ENCODE measurements around the gene BHMT.

Gene BHMT

GRCh38 chr5:79108792-79109191 lies 2.8 kb upstream of the BHMT start:
- POLR2A ChIA-PET = no interaction called here
- CTCF ChIA-PET = no interaction called here
- no peak overlapping the region for H3K4me3 ChIP-seq (ENCODE audit: low read depth, low read length)
- DNase-seq (ENCODE audit: low read depth, low spot score) = no peak
- TF ChIP-seq, protein P1, sequence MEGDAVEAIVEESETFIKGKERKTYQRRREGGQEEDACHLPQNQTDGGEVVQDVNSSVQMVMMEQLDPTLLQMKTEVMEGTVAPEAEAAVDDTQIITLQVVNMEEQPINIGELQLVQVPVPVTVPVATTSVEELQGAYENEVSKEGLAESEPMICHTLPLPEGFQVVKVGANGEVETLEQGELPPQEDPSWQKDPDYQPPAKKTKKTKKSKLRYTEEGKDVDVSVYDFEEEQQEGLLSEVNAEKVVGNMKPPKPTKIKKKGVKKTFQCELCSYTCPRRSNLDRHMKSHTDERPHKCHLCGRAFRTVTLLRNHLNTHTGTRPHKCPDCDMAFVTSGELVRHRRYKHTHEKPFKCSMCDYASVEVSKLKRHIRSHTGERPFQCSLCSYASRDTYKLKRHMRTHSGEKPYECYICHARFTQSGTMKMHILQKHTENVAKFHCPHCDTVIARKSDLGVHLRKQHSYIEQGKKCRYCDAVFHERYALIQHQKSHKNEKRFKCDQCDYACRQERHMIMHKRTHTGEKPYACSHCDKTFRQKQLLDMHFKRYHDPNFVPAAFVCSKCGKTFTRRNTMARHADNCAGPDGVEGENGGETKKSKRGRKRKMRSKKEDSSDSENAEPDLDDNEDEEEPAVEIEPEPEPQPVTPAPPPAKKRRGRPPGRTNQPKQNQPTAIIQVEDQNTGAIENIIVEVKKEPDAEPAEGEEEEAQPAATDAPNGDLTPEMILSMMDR (IDR thresholded peaks at IDR 0.05; ENCODE audit: insufficient read depth, low read length, missing control alignments) = no peak

DNA sequence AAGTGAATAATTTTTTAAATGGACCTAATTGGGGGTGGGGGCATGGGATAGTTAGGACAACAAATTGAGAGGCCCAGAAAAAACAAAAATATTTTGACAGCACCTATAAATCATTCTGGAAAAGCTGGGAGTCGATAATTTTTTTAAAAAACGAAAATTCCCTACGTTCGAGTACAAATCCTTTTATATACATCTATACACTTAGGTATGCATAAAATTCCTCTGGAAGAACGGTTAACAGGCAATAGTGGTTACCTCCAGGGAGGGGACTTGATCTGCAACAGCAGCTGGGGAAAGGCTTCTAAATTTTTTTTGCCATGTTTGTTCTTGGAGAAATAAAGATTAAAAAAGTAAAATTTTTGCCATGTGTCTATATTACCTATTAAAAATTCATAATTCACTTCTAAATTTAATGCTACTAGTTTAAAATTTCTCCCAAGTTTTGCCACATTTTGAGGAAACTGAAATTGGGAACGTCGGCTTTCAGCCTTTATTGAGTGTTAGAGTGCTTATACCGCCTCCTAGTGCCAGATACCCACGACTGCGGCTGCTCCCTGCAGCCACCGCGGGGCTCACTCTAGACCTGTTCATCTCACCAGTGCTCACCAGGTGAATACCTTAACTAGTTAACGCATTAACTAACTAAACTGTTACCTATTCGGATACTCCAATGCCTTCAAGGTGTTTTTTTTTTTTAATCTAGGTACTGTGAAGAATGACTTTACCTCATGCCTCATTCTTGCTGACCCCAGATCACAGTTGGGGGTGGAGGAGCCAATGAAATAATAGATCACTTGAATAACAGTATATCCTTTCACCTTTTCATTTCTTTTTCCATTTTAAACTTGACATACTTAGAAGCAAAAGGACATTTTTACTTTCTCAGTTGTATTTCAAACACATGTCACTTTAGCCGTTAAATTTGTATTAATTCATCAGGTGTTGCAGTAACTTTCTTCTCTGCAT lies 1.8 kb upstream of the BHMT start:
- ChIA-PET POLR2A (no interaction called here), CTCF (no interaction called here)
- H3K4me3 ChIP-seq (ENCODE audit: low read depth, low read length) = no peak overlapping the region
- no peak for DNase-seq (ENCODE audit: low read depth, low spot score)
- TF ChIP-seq, protein P1 (IDR thresholded peaks at IDR 0.05; ENCODE audit: insufficient read depth, low read length, missing control alignments) = no peak

- no peak for DNase-seq (ENCODE audit: low read depth, low spot score)
- POLR2A ChIA-PET = no interaction called here
- TF ChIP-seq, protein P1 (IDR thresholded peaks at IDR 0.05; ENCODE audit: insufficient read depth, low read length, missing control alignments) = no peak
- CTCF ChIA-PET = interaction anchor here (3.5 kb wide), 1 partner anchor 87 kb away, joined by 13 read pairs; no protein-coding TSS in a partner anchor
- H3K4me3 ChIP-seq (ENCODE audit: low read depth, low read length) = no peak overlapping the region
Observed at GRCh38 chr5:79111960-79112702, 522 bp downstream of the BHMT start.

DNA sequence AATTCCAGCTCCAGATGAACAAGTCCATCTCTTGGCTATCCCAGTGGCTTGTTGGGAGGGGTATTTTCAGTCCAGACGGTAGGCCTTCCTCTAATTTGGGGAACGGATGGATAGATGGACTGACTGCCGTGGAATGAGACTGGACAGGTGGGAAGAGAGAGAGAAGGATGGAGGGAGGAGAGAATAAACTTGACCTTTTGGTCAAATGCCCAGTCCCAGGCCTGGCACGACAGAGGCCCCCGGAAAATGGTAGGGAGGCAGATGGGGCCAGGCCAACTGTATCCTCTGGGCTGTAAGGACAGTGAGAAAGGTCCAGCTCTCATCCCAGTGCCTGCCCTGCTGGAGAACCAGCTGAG lies 1.1 kb downstream of the BHMT start:
- CTCF ChIA-PET = interaction anchor here (3.5 kb wide), 1 partner anchor 88 kb away, joined by 13 read pairs; no protein-coding TSS in a partner anchor

DNA sequence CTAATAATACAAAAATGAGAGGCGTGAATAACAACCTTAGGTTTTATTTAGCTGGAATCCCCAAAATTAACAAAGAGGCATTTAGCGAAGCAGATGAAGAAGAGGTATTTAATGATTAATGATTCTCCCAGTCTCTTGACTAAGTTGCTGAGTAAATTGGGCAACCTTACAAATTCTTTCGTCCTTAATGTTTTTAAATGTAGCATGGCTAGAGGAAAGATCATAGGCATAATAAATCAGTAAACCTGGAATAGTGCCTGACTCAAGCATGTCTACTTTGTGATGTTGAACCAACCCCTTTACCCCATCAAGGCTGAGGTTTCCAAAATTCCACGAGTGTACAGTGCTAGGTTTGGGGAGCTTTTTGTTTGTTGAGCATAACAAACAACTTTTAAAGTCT lies 7.9 kb downstream of the BHMT start:
- POLR2A ChIA-PET = no interaction called here
- CTCF ChIA-PET = interaction anchor here (1.5 to 5.5 kb wide), 3 partner anchors 12 to 95 kb away, joined by 3 to 53 read pairs (median 24); no protein-coding TSS in a partner anchor
- no peak for DNase-seq (ENCODE audit: low read depth, low spot score)

More for the DNA sequence above, 1.1 kb downstream of the BHMT start:
- H3K4me3 ChIP-seq (ENCODE audit: low read depth, low read length) = no peak overlapping the region
- POLR2A ChIA-PET = no interaction called here
- TF ChIP-seq, protein P1 (IDR thresholded peaks at IDR 0.05; ENCODE audit: insufficient read depth, low read length, missing control alignments) = no peak
- no peak for DNase-seq (ENCODE audit: low read depth, low spot score)

More for the DNA sequence above, 7.9 kb downstream of the BHMT start:
- TF ChIP-seq, protein P1 (IDR thresholded peaks at IDR 0.05; ENCODE audit: insufficient read depth, low read length, missing control alignments) = no peak
- no peak overlapping the region for H3K4me3 ChIP-seq (ENCODE audit: low read depth, low read length)

All from AG04449 (cell line).